NCI-H82 treated with DMSO at 0.1 percent for 48 hours (cell line): Measurements from ENCODE around the gene MED12.
"Not testable (repeated sequence)": the region's sequence is repeated elsewhere in the genome, so short reads cannot be mapped to it uniquely, and the experiment has no call there.

Experiments
- DNase-seq: peaks from one replicate; lab custom pipeline; 2025; ENCODE audit not compliant: unreplicated experiment; lab: John Stamatoyannopoulos, UW

The MED12 gene

DNA sequence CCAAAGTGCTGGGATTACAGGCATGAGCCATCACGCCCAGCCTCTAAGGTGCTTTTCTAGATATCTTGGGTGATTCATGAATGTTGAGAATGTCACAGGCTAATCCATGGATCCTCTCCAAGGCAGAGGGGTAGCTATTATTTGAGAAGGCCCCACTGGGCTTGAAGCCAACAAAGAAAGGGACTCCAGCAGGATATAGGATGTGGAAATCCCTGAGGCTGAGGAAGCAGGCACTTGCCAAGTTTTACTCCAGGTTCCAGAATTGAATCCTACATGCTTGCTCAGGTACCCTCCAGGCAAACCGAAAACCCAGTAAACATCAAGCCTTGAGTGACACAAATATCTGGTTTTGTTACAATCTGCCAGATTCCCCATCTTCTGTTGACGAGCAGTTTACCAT, 42.1 kb downstream of the MED12 start:
- no peak for DNase-seq

DNA sequence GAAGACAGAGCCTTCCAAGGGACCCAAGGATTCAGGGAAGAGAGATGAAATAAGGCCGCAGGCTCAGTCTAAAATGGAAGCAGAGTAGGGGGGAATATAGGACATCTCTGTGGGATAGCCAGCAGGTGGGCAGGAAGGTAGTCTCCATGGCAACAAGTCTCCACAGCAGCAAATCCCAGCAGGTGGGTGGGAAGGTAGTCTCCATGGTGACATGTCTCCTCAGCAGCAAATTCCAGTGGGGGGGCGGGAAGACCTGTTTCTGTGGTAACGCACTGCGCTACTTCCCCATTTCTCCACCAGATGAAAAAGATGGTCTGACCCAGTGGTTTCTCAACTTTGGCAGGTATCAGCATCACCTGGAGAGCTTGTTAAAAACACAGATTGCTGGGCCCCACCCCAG, 44.6 kb downstream of the MED12 start:
- no peak for DNase-seq

GRCh38 chrX:71164071-71164470, 45.7 kb downstream of the MED12 start:
- DNase-seq = no peak

DNA sequence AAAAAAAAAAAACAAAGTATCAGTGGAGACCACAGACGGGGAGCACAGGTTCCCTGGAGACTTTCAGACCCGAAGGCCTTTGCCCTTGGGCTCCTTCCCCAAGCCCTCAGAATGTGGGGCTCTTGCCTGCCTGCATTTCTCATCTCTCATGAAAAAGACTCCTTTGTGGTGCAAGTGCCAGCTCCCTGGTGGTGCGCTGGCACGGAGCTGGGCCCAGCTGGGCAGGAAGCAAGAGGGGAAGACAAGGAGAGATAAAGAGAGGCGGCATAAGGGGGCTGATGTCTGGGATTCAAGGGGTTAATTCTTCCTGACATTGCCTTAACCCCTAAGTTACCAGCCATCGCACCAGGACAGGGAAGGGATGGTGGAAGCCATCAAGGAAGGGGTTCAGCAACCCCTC, 48.1 kb downstream of the MED12 start:
- no peak for DNase-seq

DNA sequence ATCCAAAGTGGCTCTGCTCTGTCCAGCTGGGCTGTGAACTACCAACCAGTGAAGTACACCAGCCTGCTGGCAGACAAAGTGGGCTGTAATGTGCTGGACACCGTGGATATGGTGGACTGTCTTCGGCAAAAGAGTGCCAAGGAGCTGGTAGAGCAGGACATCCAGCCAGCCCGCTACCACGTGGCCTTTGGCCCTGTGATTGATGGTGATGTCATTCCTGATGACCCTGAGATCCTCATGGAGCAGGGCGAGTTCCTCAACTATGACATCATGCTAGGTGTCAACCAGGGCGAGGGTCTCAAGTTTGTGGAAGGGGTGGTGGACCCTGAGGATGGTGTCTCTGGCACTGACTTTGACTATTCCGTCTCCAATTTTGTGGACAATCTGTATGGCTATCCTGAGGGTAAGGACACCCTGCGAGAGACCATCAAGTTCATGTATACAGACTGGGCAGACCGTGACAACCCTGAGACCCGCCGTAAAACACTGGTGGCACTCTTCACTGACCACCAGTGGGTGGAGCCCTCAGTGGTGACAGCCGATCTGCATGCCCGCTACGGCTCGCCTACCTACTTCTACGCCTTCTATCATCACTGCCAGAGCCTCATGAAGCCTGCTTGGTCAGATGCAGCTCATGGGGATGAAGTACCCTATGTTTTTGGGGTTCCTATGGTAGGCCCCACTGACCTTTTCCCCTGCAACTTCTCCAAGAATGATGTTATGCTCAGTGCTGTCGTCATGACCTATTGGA, 48.8 kb downstream of the MED12 start:
- no peak for DNase-seq

DNA sequence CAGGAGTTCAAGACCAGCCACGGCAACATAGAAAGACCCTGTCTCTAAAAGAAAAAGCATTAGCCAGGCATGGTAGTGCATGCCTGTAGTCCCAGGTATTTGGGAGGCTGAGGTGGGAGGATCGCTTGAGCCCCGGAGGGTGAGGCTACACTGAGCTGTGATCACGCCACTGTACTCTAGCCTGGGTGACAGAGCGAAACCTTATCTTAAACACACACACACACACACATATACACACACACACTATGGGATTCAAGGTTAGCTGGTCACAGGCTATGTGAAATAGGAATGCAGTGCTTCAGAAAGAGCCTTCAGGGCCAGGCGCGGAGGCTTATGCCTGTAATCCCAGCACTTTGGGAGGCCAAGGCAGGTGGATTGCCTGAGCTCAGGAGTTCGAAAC, 49.7 kb downstream of the MED12 start:
- no peak for DNase-seq

GRCh38 chrX:71169586-71169985, 51.2 kb downstream of the MED12 start:
- DNase-seq = no peak

DNA sequence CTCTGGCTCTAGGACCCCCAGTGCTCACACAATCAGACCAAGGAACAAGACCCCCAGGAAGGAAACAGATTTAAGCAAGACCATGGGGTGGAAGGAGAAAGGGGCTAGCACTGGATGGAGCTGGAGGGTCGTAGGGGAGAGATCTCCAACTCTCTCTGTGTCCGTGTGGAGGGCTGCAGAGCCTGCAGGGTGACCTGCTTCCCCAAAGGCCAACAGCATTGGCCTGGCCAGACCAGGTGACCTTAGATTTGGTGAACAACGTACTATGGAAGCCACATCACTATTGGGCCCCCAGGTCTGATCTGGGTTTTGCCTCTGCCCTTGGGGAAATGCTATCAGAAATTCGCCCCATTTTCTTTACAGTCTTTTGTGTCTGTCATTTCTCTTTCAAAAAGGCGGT, 52.3 kb downstream of the MED12 start:
- no peak for DNase-seq

DNA sequence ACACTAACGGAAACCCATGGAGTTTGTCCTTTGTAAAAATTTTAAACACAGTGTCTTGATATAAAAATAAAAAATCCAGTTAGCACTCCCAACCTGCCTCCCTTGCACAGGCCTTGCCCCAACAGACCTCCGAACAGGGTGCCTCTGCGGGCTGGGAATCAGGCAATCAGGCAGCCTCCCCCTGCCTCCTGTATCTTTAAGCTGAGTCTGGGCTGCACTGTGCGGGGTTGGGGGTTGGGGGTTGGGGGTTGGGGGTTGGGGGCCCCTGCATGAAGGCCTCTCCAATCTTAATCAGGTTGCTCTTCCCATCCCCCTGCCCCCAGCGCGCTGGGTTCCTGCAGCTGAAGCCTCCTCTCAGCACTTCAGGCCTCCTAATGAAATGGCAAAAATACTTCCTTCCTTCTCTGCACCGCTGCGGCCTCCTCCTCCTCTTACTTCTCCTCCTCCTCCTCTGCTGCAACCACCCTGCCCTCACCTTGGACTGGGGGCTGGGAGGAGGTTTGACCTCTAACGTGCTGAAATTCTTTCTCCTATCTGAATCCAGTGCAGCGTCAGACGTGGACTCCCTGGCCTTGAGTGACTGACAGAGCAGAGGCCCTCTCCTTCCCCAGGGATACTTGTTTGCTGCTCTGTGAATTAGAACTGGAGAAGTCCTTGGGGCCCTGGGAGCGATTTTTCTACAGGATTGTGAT, 52.9 kb downstream of the MED12 start:
- no peak for DNase-seq

- DNase-seq = no peak
These were observed 55.0 kb downstream of the MED12 start for GRCh38 chrX:71173440-71173839.

DNA sequence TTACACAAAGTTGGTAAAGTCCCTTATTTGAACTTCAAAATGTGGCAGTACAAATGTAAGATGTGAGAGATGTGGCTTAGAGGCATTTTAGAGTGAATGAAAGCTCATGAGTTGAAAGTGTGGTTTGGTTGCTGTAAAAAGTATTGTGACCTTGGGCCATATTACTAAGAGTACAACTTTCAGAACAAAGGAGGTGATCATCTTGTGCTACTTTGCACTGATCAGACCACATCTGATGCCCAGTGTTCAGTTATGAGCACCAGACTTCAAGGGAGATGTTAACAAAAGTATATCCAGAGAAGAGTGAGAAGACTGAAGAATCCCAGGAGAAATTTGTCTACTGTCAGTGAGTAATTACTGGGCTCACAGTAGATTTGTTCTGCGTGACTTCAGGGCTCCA, 56.4 kb downstream of the MED12 start:
- DNase-seq = no peak

DNA sequence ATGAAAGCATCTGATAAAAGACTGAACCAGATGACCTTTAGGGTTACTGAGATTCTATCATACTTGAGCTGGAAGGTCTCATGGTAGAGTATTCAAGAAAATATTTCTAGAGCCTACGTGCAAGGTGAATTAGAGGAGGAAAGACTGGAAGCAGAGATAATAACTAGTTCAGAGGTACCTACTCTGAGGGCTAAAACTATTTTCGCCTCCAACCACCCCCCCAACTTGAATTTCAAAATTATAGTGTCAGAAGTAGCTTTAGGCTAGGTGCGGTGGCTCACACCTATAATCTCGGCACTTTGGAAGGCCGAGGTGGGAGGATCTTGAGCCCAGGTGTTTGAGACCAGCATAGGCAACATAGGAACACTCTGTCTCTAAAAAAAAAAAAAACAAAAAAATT, 57.1 kb downstream of the MED12 start:
- DNase-seq = no peak

- DNase-seq = no peak
These were observed 58.9 kb downstream of the MED12 start for GRCh38 chrX:71177327-71177726.

- DNase-seq = peak; percentile 25
These were observed 60.5 kb downstream of the MED12 start for GRCh38 chrX:71178908-71179307.

DNA sequence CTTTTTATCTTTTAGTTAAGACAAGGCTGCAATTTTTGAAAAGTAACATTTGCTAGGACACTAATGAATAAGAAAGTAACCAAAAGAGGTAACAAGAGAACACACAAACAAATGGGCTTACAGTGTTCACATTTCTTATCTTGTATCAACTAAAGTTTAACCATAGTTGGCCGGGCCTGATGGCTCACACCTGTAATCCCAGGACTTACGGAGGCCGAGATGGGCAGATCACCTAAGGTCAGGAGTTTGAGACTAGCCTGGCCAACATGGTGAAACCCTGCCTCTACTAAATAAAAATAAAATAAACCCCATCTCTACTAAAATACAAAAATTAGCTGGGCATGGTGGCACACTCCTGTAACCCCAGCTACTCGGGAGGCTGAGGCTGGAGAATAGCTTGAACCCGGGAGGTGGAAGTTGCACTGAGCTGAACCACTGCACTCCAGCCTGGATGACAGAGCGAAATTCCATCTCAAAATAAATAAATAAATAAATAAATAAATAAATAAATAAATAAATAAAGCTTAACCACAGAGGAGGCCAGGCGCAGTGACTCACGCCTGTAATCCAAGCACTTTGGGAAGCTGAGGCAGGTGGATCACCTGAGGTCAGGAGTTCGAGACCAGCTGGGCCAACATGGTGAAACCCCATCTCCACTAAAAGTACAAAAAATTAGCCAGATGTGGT, 62.3 kb downstream of the MED12 start:
- not testable (repeated sequence) for DNase-seq

- no peak for DNase-seq
These were observed 63.1 kb downstream of the MED12 start for GRCh38 chrX:71181558-71181909.

GRCh38 chrX:71181910-71182799, 63.8 kb downstream of the MED12 start:
- DNase-seq = no peak

GRCh38 chrX:71182871-71183270, 64.5 kb downstream of the MED12 start:
- DNase-seq = no peak

DNA sequence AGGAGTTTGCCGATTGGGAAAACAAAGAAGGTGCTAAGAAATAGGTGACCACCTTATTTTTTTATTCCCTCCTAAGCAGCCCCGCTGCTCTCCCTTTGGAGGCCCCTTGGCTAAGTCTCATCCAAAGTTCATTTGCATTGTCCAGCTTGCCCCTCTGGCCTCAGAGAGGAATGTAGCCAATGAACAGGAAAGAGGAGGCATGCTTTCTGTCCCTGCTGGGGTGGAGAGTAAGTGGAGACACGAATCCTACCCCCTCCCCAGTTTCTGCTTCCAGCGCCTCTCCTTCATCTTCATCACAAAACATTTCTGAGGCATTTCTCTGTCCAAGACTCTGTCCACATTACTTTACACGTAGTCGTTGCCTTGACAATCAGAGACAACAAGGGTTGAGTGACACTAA, 64.9 kb downstream of the MED12 start:
- DNase-seq = no peak

GRCh38 chrX:71184092-71184491, 65.7 kb downstream of the MED12 start:
- DNase-seq = no peak

DNA sequence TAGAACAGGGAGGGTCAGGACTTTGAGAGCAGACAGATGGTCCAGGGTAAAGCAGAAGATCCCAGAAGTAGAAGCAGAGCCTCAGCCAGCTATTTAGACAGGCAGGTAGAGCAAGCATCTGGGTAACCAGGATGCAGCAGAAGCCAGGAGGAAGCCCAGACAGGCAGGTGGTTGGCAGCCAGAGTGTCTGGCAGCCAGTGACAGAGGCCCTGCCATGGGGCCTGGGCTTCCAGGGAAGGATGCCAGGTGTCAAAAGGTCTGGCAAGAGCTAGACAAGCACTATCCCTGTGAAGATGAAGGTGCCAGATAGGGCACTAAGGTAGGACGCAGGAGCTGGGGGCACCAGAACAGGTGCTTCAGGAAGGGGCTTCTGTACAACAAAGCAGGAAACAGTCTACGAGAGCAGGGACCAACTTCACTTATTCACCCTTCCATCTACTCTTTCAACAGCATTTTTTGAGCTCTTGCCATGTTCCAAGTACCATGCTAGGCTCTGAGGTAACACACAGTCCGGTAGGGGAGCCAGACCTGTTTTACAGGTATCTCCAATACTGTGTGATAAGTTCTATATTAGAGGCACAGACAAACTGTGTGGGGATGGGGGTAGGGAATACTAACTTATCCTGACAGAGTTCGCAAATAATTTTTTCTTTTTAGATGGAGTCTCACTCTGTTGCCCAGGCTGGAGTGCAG, 66.6 kb downstream of the MED12 start:
- no peak for DNase-seq
